Common myeloid progenitor, CD34-positive (primary cell): ENCODE data around the gene UBE2D1.
A peak's percentile ranks its signal among the peaks of the same experiment; 100 is the strongest.

Experiments used
- CTCF ChIA-PET: fragments of 350-600 bp; sonication (Branson Sonifier 250); formaldehyde crosslinking; loops from one replicate; lab custom pipeline; 2021; ENCODE audit warnings: antibody characterized with exemption; lab: Charles Lee
- POLR2A ChIA-PET: fragments of 350-600 bp; sonication (Branson Sonifier 250); formaldehyde crosslinking; loops from one replicate; lab custom pipeline; 2021; ENCODE audit warnings: antibody characterized with exemption; lab: Charles Lee
- DNase-seq, 3 donors: peaks; one replicate each; pipeline versions ENCODE4 v3.0.0 to v3.0.0-alpha.2; 2013
- H3K27ac ChIP-seq, 2 experiments: 1 replicate in 1 of 2; 2 replicates in 1 of 2; pipeline ENCODE4 v1.7.0; 2013; ENCODE audit warnings: inconsistent platforms in 2 of 2, low read length in 2 of 2, mild to moderate bottlenecking in 2 of 2, low read depth in 1 of 2, moderate library complexity in 1 of 2; ENCODE audit not compliant: severe bottlenecking in 2 of 2, insufficient read depth in 1 of 2, poor library complexity in 1 of 2
- H3K27me3 ChIP-seq, 5 experiments: replicated peaks in 2 of 5; 1 replicate in 3 of 5; 2 replicates in 2 of 5; pipeline versions ENCODE4 v1.6.1 to v1.7.0; 2013; ENCODE audit warnings: low read length in 4 of 5, mild to moderate bottlenecking in 2 of 5, moderate library complexity in 2 of 5, inconsistent platforms in 1 of 5; ENCODE audit not compliant: insufficient read depth in 5 of 5, control insufficient read depth in 4 of 5
- H3K36me3 ChIP-seq, 4 experiments: 1 replicate in 2 of 4; 2 replicates in 2 of 4; pipeline versions ENCODE4 v1.6.1 to v1.7.0; 2013; ENCODE audit warnings: low read length in 3 of 4, control low read depth in 1 of 4, mild to moderate bottlenecking in 1 of 4; ENCODE audit not compliant: control insufficient read depth in 4 of 4, insufficient read depth in 4 of 4
- H3K4me1 ChIP-seq, 4 experiments: 1 replicate in 3 of 4; 2 replicates in 1 of 4; pipeline versions ENCODE4 v1.6.1 to v1.7.1; 2013; ENCODE audit warnings: low read length in 3 of 4, mild to moderate bottlenecking in 3 of 4, control low read depth in 1 of 4, inconsistent platforms in 1 of 4, moderate library complexity in 1 of 4; ENCODE audit not compliant: control insufficient read depth in 4 of 4, insufficient read depth in 4 of 4; ENCODE audit errors: control extremely low read depth in 1 of 4
- H3K4me3 ChIP-seq, 7 experiments: 1 replicate in 4 of 7; 2 replicates in 3 of 7; pipeline versions ENCODE4 v1.5.1 to v1.7.0; 2013; ENCODE audit warnings: mild to moderate bottlenecking in 7 of 7, low read length in 6 of 7, moderate library complexity in 6 of 7, inconsistent platforms in 2 of 7, low read depth in 2 of 7, control low read depth in 1 of 7; ENCODE audit not compliant: insufficient read depth in 4 of 7, control insufficient read depth in 1 of 7; ENCODE audit errors: extremely low read depth in 1 of 7
- H3K9me3 ChIP-seq, 5 experiments: 1 replicate in 4 of 5; 2 replicates in 1 of 5; pipeline versions ENCODE4 v1.6.1 to v1.7.1; 2013; ENCODE audit warnings: low read length in 4 of 5, mild to moderate bottlenecking in 2 of 5, inconsistent platforms in 1 of 5, low read depth in 1 of 5, moderate library complexity in 1 of 5; ENCODE audit not compliant: control insufficient read depth in 4 of 5, insufficient read depth in 2 of 5; ENCODE audit errors: control extremely low read depth in 1 of 5
- WGBS: methylation state at CpG from one replicate; pipeline ENCODE4 v1.1.5; 2013; ENCODE audit not compliant: insufficient coverage; 5-methylcytosine and 5-hydroxymethylcytosine counted together

UBE2D1 gene

DNA sequence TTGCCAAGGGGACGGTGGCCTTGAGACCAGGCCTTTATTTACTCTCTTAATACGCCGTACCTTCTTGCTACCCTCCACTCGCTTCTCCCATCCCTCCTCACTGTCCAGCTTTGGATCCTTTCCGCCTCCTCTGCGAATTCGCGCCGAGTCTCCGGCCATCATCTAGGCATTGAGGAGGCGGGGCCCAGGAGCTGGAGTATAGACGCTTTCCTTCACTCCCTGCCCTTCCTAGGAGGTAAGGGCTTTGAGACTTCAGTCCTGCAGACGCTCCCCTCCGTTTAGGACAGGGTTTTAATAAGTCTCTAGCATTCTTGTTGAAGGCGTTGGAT lies 50.9 kb downstream of the UBE2D1 start:
- Histone ChIP-seq H3K4me1 (peaks cover 14 to 30% (median 21%) of the 10 kb centered on the region in 4 experiments), H3K36me3 (peaks cover under 1 to 30% (median 13%) of the 10 kb centered on the region in 4 experiments), H3K4me3 (peak overlapping the region; percentile 87 to 98 (median 96)), H3K9me3 (no peaks in the 10 kb centered on the region), H3K27me3 (no peaks in the 10 kb centered on the region), H3K27ac (peak overlapping the region; percentile 96 to 98)
- WGBS: 0% methylated on average over 11 of the region's 15 CpGs
- CTCF ChIA-PET: interaction anchor here (1.2 to 2.5 kb wide), 3 partner anchors 11 to 85 kb away, joined by 3 to 17 read pairs (median 3); no protein-coding TSS in a partner anchor
- peak in 1 of 3 donors; percentile 4 for DNase-seq
- POLR2A ChIA-PET: interaction anchor here (0.7 kb wide), 2 partner anchors 12 to 55 kb away, joined by 3 read pairs; no protein-coding TSS in a partner anchor

DNA sequence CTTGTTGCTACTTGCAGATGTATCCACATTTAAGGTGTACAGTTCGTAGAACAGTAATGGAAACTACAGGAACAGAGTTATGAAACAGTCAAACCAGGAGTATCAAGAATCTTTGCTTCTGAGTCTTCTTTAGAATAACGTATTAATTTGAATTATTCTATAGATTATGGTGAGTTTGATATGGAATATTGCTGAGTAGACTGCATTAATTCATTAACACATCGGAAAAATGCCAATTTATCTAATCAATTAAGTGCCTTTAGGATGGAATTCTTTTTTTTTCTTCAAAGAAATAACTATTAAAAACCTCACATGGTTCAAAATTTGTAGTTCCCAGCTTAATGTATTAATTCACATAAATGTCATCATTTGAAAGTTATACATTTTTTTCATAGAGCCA lies 54.2 kb downstream of the UBE2D1 start:
- Histone ChIP-seq H3K27me3 (no peaks in the 10 kb centered on the region), H3K36me3 (peaks cover 6 to 55% (median 29%) of the 10 kb centered on the region in 4 experiments), H3K27ac (no peak overlapping the region), H3K4me1 (peaks cover 14 to 25% (median 19%) of the 10 kb centered on the region in 4 experiments), H3K9me3 (no peaks in the 10 kb centered on the region), H3K4me3 (no peak overlapping the region)
- POLR2A ChIA-PET: no interaction called here
- WGBS: 86% methylated on average over 1 of the region's 3 CpGs
- CTCF ChIA-PET: interaction anchor here (2.0 kb wide), 1 partner anchor 89 kb away, joined by 7 read pairs; no protein-coding TSS in a partner anchor
- no peak for DNase-seq

DNA sequence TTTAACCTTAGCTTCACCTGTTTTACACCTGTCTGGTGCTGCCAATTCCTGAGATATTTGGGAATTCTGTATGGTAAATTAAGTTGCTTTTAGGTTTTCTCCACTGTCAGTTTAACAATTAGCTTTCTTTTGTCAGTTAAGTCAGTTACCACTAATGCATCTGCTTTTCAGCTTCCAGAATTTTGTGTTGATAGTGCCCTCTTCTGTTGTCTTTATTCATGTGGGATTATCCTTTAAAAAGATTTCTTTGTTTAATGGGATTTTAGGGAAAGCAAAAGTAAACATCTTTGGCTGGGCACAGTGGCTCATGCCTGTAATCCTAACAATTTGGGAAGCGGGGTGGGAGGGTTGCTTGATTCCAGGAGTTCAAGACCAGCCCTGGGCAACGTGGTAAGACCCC lies 58.5 kb downstream of the UBE2D1 start:
- ChIA-PET CTCF (interaction anchor here (1.1 kb wide), 1 partner anchor 94 kb away, joined by 3 read pairs; no protein-coding TSS in a partner anchor), POLR2A (no interaction called here)
- 84% methylated on average over 2 of the region's 2 CpGs for WGBS
- Histone ChIP-seq H3K9me3 (no peaks in the 10 kb centered on the region), H3K36me3 (peaks cover 9 to 85% (median 48%) of the 10 kb centered on the region in 4 experiments), H3K4me1 (no peaks in the 10 kb centered on the region), H3K27me3 (no peaks in the 10 kb centered on the region), H3K27ac (no peak overlapping the region), H3K4me3 (no peak overlapping the region)
- no peak for DNase-seq

DNA sequence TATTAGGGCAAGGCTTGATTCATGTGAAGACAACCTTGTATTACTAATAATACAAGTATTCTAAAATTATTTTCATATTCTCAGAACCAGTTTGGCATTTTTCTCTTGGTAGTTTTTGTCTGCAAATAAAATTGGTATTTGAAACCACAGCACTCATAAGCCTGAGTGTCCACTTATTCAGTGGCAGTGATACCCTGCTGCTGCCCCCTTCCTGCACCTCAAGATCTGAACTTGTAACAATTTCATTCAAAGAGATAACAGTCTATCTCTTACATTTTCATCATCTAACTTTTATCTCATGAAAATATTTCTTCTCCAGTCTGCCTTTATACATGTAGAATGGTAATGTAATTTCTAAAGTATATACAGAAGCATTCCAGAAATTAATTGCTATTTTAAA lies 59.7 kb downstream of the UBE2D1 start:
- no peak overlapping the region for H3K27ac ChIP-seq
- ChIA-PET POLR2A (no interaction called here), CTCF (interaction anchor here (1.1 kb wide), 1 partner anchor 95 kb away, joined by 3 read pairs; no protein-coding TSS in a partner anchor)
- H3K4me3 ChIP-seq: no peak overlapping the region
- H3K27me3 ChIP-seq: no peaks in the 10 kb centered on the region
- DNase-seq: no peak
- peaks cover 9 to 74% (median 42%) of the 10 kb centered on the region in 4 experiments for H3K36me3 ChIP-seq
- no peaks in the 10 kb centered on the region for H3K4me1 ChIP-seq
- H3K9me3 ChIP-seq: no peaks in the 10 kb centered on the region

DNA sequence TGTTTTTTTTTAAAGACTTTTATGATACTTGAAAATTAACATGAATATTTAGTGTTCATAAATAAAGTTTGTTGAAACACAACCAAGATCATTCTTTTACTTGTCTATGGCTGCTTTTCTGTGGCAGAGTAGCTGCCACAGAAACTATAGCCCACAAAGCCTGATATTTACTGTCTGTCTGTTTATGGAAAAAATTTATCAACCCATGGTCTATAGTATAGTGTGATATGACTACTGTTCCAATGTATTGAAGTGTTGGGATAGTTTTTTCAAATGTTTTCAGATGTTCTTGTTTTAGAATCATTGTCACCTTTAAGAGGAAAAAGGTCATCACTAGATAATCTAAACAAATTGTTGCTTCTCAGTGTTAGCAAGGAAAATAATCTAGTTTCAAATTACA lies 61.3 kb downstream of the UBE2D1 start:
- CTCF ChIA-PET: interaction anchor here (1.0 to 1.2 kb wide), 2 partner anchors 9 to 96 kb away, joined by 3 read pairs; no protein-coding TSS in a partner anchor
- POLR2A ChIA-PET: no interaction called here

DNA sequence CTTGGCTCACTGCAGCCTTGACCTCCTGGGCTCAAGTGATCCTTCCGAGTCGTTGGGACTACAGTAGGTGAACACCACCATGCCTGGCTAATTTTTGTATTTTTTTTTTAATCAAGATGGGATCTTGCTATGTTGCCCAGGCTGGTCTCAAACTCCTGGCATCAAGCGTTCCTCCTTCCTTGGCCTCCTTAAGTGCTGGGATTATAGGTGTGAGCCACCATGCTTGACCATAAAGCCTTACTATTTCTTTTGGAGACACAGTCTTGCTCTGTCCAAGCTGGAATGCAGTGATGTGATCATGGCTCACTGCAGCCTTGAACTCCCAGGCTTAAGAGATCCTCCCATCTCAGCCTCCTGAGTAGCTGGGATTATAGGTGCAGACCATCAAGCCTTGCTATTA lies 63.0 kb downstream of the UBE2D1 start:
- no peak for DNase-seq
- POLR2A ChIA-PET: interaction anchor here (1.0 kb wide), 1 partner anchor 12 kb away, joined by 3 read pairs; the partner anchor contains the start of gene TFAM
- Histone ChIP-seq H3K4me1 (no peaks in the 10 kb centered on the region), H3K9me3 (no peaks in the 10 kb centered on the region), H3K36me3 (peaks cover 7 to 43% (median 26%) of the 10 kb centered on the region in 4 experiments), H3K27me3 (no peaks in the 10 kb centered on the region), H3K4me3 (no peak overlapping the region), H3K27ac (no peak overlapping the region)
- CTCF ChIA-PET: no interaction called here
- WGBS: 100% methylated on average over 2 of the region's 3 CpGs

More for the DNA sequence above, 61.3 kb downstream of the UBE2D1 start:
- no peak for DNase-seq
- Histone ChIP-seq H3K4me3 (no peak overlapping the region), H3K27ac (no peak overlapping the region), H3K4me1 (no peaks in the 10 kb centered on the region), H3K9me3 (no peaks in the 10 kb centered on the region), H3K27me3 (no peaks in the 10 kb centered on the region), H3K36me3 (peaks cover 9 to 59% (median 37%) of the 10 kb centered on the region in 4 experiments)

DNA sequence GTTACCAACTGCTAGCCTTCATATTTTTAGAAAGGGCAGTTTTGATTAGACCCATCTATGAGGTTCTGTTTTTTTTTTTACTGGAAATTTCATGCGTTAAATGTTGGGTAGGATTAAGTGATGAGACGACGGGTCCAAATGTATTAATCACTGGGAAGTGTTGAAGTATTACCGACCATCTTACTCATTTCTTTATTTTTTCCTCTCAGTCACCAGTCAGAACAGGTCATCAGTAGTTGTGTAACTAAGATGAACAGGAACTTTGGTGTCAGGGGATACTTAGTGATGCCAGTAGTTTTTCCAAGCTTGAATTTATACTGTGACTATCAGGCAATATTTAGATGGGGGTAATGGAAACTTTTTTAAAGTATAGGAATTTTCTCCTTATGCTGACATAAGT lies 64.6 kb downstream of the UBE2D1 start:
- no peak for DNase-seq
- WGBS: no CpG with 5 or more reads among the region's 4 CpGs
- Histone ChIP-seq H3K9me3 (no peaks in the 10 kb centered on the region), H3K4me1 (no peaks in the 10 kb centered on the region), H3K27me3 (no peaks in the 10 kb centered on the region), H3K4me3 (no peak overlapping the region), H3K36me3 (peaks cover 5 to 32% (median 21%) of the 10 kb centered on the region in 4 experiments), H3K27ac (no peak overlapping the region)
- ChIA-PET CTCF (no interaction called here), POLR2A (interaction anchor here (0.6 kb wide), 1 partner anchor 51 kb away, joined by 3 read pairs; no protein-coding TSS in a partner anchor)
